ENCODE data around the gene MYRIP. TPM values are rescaled to one million over a fixed set of nuclear protein-coding genes. Genes with fewer than 3 reads are reported as not detected.
A peak's percentile ranks its signal among the peaks of the same experiment; 100 is the strongest.

MYRIP gene
- total RNA-seq, 1 donor from 2014 or later: 0.54 TPM

GRCh38 chr3:40308725-40309417 is 499.5 kb downstream of the MYRIP start:
- Mint-ChIP-seq H3K27me3 (ENCODE audit: low read depth) (no peaks in the 10 kb centered on the region), H3K4me3 (peak overlapping the region; percentile 100), H3K27ac (ENCODE audit: unreplicated experiment) (peak overlapping the region; percentile 82), H3K36me3 (ENCODE audit: low read depth) (peaks cover 2% of the 10 kb centered on the region), H3K9me3 (no peaks in the 10 kb centered on the region), H3K4me1 (peaks cover 25% of the 10 kb centered on the region)
- DNase-seq (ENCODE audit: low read depth, low spot score): no peak
- TF ChIP-seq CTCF (conservative IDR thresholded peaks at IDR 0.05): no peak

- H3K36me3 Mint-ChIP-seq (ENCODE audit: low read depth): peaks cover 2% of the 10 kb centered on the region
- peak; percentile 98 for DNase-seq (ENCODE audit: low read depth, low spot score)
- peak within 1 kb of the TSS; percentile 99 for H3K27ac Mint-ChIP-seq (ENCODE audit: unreplicated experiment)
- TF ChIP-seq CTCF (conservative IDR thresholded peaks at IDR 0.05): peak; percentile 90
- H3K27me3 Mint-ChIP-seq (ENCODE audit: low read depth): no peaks in the 10 kb centered on the region
- no peaks in the 10 kb centered on the region for H3K9me3 Mint-ChIP-seq
- peak within 1 kb of the TSS; percentile 100 for H3K4me3 Mint-ChIP-seq
- H3K4me1 Mint-ChIP-seq: peaks cover 25% of the 10 kb centered on the region
Observed at GRCh38 chr3:40309418-40309924, 500.1 kb downstream of the MYRIP start, which contains the start of gene EIF1B. Gene EIF1B, plus strand, starts transcription at chr3:40309707. Its CDS starts 235 bp downstream, at chr3:40309942.
